IPS-15b (cell line): Measurements from ENCODE around the gene EMC9.

ENCODE experiments used
- H3K27me3 ChIP-seq: one replicate; pipeline ENCODE4 v1.6.1; 2013; ENCODE audit warnings: low read length; ENCODE audit not compliant: control insufficient read depth, insufficient read depth
- H3K36me3 ChIP-seq: one replicate; pipeline ENCODE4 v1.6.1; 2013; ENCODE audit warnings: low read length; ENCODE audit not compliant: control insufficient read depth, insufficient read depth
- H3K4me1 ChIP-seq: one replicate; pipeline ENCODE4 v1.6.1; 2013; ENCODE audit warnings: mild to moderate bottlenecking, low read length; ENCODE audit not compliant: control insufficient read depth, insufficient read depth
- H3K4me3 ChIP-seq: one replicate; pipeline ENCODE4 v1.5.1; 2013; ENCODE audit warnings: low read depth, low read length
- H3K9ac ChIP-seq: one replicate; pipeline ENCODE4 v1.6.1; 2013; ENCODE audit warnings: low read depth, mild to moderate bottlenecking, low read length
- H3K9me3 ChIP-seq: one replicate; pipeline ENCODE4 v1.6.1; 2013; ENCODE audit warnings: mild to moderate bottlenecking, low read length; ENCODE audit not compliant: control insufficient read depth, insufficient read depth

The EMC9 gene

DNA sequence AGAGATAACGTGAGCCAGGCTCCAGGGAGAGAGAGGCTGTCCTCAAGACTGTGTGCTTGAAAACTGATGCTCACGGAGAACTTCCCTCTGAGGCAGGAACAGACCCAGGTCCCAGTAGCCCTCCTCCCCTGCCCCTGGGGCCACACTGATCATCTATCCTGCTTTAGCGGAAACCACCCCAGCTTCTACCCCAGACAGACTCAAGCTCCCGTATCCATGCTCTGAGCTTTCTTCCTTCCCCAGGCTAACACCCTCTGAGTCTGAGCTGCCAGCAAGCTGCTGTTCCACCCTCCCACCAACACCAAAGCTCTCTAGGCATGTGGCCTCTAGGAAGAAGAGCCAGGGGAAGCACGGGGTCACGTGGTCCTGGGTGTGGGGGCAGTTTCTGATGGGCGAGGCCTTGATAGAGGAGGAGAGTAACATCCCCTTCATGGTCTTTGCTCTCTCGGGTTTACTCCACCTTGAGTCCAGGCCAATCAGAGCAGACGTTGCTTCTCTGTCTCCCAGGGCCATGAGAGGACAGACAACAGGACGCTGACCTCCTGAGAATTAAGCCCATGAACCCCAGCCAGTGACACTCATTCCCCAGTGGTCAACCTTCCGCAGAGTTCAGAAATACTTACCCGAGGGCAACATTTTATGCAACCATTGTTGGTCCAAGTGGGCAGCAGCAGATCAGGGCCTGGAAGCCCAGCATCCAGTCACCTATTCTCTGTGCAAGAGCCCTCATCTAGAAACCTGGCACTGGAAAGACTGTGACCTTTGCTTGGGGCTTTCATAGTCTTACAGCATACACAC is 45.9 kb downstream of the EMC9 start:
- Histone ChIP-seq H3K4me3 (peak overlapping the region; percentile 94), H3K9me3 (no peaks in the 10 kb centered on the region), H3K27me3 (peaks cover 6% of the 10 kb centered on the region), H3K9ac (peak overlapping the region; percentile 95), H3K36me3 (peaks cover 27% of the 10 kb centered on the region), H3K4me1 (peaks cover 8% of the 10 kb centered on the region)

DNA sequence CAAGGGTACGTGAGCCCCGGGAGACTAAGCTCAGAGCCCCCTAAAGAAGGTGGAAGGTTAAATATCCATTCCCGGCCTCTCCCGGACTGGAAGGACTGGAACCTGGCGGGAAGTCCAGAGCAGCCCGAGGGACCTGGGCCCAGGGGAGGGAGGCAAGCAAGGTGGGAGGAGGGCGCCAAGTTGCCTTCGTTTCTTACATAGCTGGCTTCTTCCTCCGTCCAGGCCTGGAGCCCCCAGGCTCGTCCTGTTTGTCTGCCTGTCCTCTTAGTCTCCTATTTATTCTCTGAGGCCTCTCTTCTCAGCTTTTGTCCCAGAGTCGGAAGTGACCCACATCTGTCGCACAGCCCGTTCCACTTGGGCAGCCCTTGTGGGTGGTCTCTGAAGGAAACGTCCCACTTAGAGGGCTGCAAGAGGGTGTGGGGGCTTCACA is 46.5 kb downstream of the EMC9 start:
- H3K9me3 ChIP-seq: no peaks in the 10 kb centered on the region
- H3K9ac ChIP-seq: peak overlapping the region; percentile 95
- peak overlapping the region; percentile 94 for H3K4me3 ChIP-seq
- H3K4me1 ChIP-seq: peaks cover 8% of the 10 kb centered on the region
- peaks cover 6% of the 10 kb centered on the region for H3K27me3 ChIP-seq
- peaks cover 23% of the 10 kb centered on the region for H3K36me3 ChIP-seq

DNA sequence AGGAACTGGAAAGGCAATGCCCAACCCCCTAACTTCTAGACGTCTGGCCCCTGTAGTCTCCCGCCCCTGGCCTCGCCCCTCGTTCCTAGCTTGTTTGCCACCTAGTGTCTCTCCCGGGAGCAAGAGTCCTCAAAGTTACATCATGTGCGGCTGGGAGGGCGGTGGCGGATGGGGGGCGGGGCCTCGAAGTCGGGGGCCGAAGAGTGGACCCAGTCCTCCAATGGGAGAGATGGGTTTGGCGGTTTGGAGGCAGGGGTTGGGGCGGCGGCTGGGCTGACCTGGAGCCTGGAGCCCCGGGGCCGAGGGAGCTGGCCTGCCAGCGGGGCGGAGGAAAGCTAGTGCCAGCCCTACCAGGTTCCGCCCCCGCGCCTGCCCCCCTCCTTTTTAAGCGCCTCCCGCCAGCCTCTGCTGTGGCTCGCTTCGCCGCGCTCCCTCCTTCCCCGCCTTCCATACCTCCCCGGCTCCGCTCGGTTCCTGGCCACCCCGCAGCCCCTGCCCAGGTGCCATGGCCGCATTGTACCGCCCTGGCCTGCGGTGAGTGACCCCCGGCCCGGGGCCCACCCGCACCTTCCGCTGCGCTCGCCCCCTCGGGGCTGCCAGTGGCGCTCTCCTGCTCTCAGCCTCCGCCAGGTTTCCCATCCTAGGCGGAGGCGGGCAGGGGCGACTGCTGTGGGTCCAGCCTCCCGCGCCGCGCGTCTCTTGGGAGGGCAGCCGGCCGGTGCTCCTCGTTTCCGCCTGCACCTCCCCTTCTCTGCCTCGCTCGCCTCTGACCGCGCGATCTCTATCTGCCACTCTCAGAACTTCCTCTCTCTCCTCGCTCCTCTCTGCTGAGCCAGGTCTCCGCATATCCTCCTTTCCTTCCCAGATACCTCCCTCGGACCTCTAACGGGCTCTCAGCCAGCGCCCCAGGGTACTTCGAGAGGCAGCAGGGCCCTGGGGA is 47.2 kb downstream of the EMC9 start, which contains the start of gene PCK2:
PCK2 (plus strand) TSS at position 411 of the 940 bp plus-strand sequence; CDS start at position 506, 95 bp downstream.
- Histone ChIP-seq H3K27me3 (peaks cover 6% of the 10 kb centered on the region), H3K4me1 (peaks cover 8% of the 10 kb centered on the region), H3K9me3 (no peaks in the 10 kb centered on the region), H3K4me3 (peak within 1 kb of the TSS; percentile 94), H3K9ac (peak within 1 kb of the TSS; percentile 95), H3K36me3 (peaks cover 17% of the 10 kb centered on the region)

DNA sequence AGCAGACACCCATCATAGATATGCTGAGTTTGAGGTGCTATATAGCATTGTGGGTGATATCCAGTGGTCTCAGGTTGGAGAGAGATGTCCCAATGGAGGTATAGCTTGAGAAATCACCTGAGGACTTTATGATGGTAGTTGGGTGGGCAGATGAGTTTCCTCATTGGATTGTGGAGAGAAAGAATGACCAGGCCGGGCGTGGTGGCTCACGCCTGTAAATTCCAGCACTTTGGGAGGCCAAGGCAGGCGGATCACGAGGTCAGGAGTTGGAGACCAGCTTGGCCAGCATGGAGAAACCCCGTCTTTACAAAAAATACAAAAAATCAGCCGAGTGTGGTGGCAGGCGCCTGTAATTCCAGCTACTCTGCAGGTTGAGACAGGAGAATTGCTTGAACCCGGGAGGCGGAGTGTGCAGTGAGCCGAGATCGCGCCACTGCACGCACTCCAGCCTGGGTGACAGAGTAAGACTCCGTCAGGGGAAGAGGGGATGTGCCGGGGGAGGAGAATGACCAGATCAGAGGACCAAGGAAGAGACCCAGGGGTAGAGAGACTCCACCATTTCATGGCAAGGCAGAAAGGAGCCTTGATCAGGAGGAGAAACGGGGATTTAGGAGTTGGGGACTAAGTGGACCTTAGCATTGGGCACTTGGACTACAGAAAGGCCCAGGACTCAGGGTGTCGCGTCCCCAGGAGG is 48.0 kb downstream of the EMC9 start:
- Histone ChIP-seq H3K9ac (peak overlapping the region; percentile 71), H3K4me3 (peak overlapping the region; percentile 39), H3K9me3 (no peaks in the 10 kb centered on the region), H3K4me1 (peaks cover 8% of the 10 kb centered on the region), H3K36me3 (peaks cover 11% of the 10 kb centered on the region), H3K27me3 (peaks cover 6% of the 10 kb centered on the region)

DNA sequence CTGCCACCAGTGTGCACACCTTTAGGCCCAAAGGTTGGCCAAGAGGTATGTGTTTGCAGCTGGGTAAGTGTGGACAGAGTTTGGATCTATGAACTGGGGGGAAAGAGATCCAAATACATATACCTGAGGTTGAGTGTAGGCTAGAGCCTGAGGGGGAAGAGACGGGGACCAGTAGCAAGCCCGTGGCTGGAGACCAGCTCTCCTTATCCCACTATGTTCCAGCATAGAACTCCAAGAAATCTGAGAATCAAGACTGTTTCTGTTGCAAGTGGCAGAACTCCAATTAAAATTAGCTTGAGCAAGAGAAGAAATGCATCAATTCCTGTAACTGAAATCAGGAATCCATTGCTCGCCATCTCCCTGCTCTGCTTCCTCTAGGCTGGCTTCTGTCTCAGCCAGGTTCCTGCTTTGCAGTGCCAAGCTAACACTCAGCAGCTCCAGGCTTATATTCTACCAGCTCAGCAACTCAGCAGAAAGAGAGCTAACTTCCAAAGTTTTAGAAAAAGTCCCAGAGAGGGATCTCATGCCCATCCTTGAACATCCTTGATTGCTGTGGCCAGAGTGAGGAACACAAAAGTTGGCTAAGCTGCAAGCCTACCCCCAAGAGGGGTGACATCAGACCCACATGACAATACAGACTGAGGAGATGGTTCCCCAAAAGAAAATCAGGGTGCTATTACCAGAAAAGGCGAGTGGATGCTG is 48.7 kb downstream of the EMC9 start:
- Histone ChIP-seq H3K4me1 (peaks cover 8% of the 10 kb centered on the region), H3K9ac (no peak overlapping the region), H3K27me3 (peaks cover 6% of the 10 kb centered on the region), H3K36me3 (peaks cover 6% of the 10 kb centered on the region), H3K9me3 (no peaks in the 10 kb centered on the region), H3K4me3 (no peak overlapping the region)

DNA sequence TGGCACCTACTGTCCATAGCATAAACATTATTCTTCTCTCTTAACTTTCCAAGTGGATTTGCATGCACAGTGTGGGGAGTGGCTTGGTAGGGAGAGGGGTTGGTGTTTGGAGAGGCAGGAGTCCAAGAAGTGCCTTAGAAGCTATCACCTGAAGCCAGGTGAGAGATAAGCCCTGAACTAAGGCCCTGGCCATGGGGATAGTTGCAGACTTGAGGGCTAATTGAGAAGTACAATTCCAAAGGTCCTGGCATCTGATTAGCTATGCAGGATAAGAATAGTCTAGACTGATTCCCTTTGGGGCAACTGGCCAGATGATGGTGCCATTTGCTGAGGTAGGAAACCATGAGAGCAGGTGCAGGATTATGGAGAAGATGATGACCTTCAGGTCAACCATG is 49.3 kb downstream of the EMC9 start:
- Histone ChIP-seq H3K27me3 (peaks cover 6% of the 10 kb centered on the region), H3K9me3 (no peaks in the 10 kb centered on the region), H3K4me1 (peaks cover 8% of the 10 kb centered on the region), H3K9ac (no peak overlapping the region), H3K4me3 (no peak overlapping the region), H3K36me3 (peaks cover 5% of the 10 kb centered on the region)

DNA sequence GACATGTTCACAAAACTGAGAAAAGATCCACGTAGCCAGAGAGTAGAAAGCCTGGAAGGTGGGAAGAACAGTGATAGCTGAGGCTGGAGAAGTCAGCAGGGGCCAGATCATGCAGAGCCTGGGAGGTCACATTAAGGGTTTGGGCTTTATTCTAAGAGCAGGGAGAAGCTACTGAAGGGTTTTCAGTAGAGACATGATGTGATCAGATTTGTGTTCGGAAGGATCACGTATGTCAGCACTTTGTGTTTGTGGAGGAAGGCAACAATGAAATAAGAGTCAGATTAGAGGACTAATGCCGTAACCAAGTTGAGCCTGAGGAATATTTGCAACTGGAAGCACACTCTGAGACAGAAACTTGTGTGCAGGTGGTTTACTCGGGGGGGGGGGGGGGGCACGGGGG is 51.5 kb downstream of the EMC9 start:
- H3K4me3 ChIP-seq: no peak overlapping the region
- H3K9me3 ChIP-seq: no peaks in the 10 kb centered on the region
- H3K4me1 ChIP-seq: no peaks in the 10 kb centered on the region
- peaks cover 6% of the 10 kb centered on the region for H3K27me3 ChIP-seq
- no peaks in the 10 kb centered on the region for H3K36me3 ChIP-seq
- H3K9ac ChIP-seq: no peak overlapping the region
